Stimulated activated CD4-positive, alpha-beta T cell treated with anti-CD3 and anti-CD28 coated beads, Interleukin-15, amount 100 ng/mL, for 24 hours (primary cell): ENCODE measurements around the gene TAF1D.

Experiments
- DNase-seq: peaks from one replicate; pipeline ENCODE4 v3.0.0-alpha.2; 2020

Gene TAF1D

DNA sequence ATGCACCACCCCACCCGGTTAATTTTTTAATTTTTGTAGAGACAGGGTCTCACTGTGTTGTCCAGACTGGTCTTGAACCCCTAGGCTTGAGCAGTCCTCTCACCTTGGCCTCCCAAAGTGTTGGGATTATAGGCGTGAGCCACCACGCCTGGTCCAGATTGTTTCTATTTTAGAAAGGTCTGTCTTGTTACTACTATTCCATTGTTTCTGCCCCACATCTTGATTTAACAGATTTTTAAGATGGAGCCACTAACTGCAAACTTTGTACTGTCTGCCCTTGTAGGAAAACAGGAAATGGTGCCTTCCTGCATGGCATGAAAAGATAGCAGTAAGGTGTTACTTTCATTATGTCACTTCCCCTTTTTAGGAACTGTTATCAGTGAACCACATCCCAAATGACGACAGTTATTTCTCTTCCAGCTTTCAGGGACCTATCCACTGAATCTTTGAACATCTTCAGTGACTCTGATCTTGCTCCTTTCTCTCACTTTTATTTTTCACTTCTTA, 23.2 kb downstream of the TAF1D start:
- DNase-seq, result no peak

DNA sequence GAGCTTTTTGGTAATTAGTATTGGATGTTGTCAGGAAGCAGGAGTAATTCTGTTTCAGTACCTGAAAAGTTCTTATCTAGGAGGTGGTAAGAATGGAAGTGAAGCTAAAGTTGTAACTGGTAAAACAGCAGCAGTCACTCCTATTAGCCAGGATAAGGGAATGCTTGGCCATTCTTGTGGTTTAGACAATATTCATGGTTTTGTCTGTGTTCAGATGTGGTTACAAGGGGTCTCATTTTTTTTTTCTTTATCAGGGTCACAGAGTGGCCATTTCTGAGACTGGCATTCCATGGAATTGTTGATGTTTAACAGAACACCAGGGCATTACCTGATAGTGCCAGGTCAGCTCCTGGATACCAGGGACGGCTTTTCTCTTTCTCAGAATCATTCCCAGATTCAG, 23.8 kb downstream of the TAF1D start:
- no peak for DNase-seq

DNA sequence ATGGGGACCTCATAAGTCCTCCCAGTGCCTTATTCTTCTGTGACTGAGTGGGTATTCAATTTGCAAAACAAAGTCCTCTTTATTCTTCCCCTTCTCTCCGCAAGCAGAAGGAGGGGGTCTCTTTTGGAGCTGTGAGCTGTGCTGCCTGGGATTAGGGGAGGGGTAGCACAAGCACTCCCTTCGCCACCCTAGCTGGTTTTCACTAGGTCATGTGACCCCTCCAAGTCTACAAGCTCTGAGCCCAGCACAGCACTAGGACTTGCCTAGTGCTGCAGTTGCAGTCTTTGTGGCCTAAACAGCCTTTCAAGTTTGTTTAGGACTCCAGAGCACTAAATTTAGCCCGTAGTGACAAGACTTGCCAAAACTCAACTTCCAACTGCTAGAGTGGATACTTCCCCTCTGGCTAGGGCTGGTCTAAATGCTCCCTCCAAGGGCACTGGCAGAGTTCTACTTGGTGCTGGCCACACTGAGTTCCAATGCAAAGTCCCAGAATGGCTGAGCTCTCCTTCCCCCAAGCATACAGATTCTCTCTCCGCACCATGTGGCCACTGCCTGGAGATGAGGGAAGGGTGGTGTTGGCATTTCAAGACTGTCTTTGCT, 25.4 kb downstream of the TAF1D start:
- no peak for DNase-seq

DNA sequence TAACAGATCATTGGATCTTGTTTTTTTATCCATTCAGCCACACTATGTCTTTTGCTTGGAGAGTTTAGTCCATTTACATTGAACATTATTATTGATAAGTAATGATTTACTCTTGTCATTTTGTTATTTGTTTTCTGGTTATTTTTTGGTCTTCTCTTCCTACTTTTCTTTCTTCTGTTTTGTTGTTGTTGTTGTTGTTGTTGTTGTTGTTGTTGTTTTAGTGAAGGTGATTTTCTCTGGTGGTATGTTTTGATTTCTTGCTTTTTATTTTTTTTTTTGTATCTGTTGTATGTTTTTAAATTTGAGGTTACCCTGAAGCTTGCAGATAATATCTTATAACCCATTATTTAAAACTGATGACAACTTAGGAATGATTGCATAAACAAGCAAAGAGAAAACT, 28.6 kb downstream of the TAF1D start:
- DNase-seq, result no peak

DNA sequence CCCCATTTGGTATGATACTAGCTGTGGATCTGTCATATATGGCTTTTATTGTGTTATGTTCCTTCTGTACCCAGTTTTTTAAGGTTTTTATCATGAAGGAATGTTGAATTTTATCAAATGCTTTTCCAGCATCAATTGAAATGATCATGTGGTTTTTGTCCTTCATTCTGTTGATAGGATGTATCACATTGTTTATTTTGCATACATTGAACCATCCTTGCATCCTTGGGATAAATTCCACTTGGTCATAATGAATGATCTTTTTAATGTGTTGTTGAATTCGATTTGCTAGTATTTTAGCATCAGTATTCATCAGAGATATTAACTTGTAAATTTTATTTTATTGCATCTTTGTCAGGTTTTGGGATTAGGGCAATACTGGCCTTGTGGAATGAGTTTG, 31.1 kb downstream of the TAF1D start:
- no peak for DNase-seq

DNA sequence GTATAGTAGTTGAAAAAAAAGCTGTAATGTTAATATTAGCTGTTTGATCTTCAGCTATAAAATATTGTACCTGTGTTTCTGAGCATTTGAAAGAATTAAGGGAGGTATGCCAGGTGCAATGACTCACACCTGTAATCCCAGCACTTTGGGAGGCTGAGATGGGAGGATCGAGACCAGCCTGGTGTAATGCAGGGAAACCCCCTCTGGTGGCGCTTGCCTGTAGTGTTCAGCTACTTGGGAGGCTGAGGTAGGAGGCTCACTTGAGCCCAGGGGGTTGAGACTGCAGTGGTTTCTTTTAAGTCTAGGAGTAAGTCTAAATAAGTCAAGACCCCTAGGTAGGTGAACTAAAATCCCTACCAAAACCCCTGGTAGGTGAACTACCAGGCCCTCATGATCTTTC, 37.1 kb downstream of the TAF1D start:
- DNase-seq, result peak; percentile 16

DNA sequence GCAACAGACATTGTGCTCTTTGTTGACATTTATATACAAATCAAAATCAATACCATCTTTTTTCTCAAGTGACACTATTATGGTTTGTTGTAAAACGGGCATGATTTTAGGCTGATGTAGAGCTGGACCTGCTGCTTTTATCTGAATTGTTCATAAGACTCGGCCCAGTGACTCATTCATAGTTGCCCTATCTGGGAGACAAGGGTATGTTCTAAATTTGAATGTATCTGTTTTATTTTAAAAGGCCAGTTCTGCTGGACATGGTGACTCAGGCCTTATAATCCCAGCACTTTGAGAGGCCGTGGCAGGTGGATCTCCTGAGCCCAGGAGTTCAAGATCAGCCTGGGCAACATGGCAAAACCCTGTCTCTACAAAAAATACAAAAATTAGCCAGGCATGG, 40.5 kb downstream of the TAF1D start:
- no peak for DNase-seq

DNA sequence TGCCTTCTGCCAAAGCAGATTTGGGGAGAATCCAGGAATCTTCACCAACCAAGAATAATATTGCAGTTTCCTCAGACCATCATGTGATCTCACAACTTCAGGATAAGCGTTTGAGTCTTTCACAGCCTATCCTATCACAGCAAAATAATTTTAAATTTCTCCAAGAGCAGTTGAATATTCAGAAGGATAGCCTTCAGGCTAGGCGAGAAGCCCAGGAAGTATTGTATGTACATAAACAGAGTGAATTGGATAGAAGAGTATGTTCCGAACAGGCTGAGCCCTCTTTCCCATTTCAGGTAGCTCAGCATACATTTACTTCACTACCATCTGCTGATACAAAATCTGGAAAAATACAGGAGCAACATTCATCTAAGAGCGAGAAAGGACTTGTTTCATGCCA, 43.7 kb downstream of the TAF1D start:
- DNase-seq, result no peak

DNA sequence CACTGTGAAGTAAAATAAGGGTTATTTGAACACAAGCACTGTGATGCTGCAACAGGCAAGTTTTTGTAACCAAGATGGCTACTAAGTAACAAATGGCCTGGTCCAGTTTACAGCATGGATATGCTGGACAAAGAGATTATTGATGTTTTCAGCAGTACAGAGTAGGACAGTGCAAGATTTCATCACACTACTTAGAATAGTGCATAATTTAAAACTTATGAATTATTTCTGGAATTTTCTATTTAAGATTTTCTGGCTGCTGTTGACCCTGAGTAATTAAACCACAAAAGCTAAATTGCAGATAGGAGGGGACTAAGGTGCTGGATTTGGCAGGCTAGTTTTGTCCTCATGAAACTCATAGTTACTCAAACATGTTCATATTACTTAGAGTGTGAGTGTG, 46.7 kb downstream of the TAF1D start:
- no peak for DNase-seq

DNA sequence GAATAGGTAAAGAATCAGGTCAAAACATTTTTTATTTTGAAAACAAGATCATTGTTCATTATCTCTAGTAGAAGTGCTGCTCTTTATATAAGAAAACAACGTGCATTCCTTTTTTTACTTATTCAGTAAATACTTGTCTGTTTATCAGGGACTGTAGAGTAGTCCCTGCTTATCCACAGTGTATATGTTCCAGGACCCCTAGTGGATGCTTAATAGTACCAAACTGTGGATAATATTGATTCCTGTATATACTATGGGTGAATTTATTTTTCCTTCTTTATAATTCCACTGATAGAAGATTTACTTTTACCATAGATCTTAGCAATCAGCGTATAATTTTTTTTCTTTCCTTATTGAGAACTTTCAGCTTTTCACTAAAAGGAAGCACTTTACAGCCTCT, 47.2 kb downstream of the TAF1D start:
- no peak for DNase-seq

DNA sequence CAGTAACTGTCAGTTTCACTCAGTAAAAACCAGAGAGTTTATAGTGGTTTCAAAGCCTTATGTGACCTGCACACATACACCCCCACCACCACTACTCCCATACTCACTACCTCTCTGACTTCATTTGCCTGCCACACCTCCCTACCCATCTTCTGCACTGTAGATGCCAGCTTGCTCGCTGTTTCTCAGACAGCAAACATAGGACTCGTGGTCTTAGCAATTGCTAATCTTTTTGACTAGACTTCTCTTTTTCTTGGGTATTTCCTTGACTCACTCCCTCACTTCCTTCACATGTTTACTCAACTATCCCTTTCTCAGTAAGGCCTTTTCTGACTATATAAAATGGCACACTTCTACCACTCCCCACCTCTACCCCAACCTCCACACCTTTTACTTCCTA, 52.1 kb downstream of the TAF1D start:
- peak; percentile 24 for DNase-seq

DNA sequence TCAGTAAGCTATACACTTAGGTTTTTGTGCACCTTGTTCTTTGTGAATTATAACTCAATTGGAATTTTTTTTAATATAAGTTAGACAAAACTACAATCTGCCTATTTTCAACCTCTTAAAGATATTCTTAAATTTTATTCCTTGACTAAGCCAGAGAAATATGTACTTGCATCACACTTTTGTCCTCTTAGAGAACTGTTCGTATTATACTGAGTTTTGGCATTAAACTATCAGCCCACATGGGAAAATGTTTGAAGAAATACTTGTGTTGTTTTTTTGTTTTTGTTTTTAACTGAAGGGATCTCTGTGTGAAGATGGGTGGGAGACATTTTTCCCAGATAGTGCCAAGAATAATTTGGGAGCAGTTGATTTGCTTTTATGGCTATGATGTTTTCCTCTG, 54.5 kb downstream of the TAF1D start:
- no peak for DNase-seq

DNA sequence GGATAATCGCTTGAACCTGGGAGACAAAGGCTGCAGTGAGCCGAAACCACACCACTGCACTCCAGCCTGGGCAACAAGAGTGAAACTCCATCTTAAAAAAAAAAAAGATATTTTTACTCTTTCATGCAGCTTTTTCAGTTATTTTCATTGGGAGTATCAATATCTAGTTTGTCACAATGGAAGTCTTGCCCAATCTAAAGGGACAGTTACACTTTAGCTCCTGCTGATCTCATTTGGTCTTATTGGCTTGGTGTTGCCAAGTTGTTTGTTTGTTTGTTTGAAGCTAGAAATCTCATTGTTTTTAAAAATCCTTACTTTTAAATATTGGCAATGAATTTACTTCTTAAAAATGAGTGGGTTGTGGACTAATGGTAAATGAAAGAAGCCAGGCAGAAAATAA, 55.1 kb downstream of the TAF1D start:
- no peak for DNase-seq
